ENCODE data around the gene LMF1. TPM values are rescaled to one million over a fixed set of nuclear protein-coding genes. Genes with fewer than 3 reads are reported as not detected.

Gene LMF1
- total and polyA plus RNA-seq, 2 of the 13 experiments (the other 11 are each of a cell fraction or from before 2014, with no cell fraction given), result 6.8 to 8.5 TPM

DNA sequence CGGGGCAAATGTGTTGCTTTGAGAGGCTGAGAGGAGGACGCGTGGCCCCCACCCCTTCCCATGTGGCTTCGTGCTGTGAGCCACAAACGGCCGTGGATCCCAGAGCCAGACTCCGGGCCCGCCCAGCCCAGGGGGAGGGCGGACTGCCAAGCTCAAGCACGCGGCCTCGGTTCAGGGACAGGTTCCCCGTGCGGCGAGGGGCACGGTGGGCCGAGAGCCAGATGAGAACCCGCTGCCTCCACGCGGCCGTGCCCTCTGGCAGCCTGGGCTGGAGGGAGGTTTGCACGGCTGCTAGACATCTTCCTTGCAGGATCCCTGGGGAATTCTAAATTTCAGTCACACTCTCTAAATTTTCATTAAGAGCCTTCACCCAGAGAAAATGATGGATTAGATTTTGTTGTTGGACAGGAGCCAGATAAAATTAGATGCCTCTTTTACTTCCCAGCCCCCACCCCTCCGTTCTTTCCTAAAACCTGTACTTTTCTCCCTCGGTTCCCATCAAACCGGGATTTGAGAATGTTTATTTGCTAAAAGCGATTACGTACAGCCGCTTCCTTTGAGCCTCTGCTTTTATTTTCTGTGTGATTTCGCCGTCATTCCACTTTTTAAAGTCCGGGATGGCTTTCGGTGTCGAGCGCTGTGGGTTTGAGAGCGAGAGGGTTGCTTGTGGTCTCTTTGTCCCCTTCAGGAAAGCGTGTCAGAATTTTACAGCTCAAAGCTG is 145.3 kb downstream of the LMF1 start:
- CTCF ChIA-PET (ENCODE audit: low intra/inter-chr PET ratio, low total read pairs), result no interaction called here
- no peak for FAIRE-seq
- WGBS (ENCODE audit: low lambda C conversion rate), result 18% methylated on average over 17 of the region's 36 CpGs
- no peak overlapping the region for H3K27ac ChIP-seq (ENCODE audit: extremely low read length, insufficient read depth, low read length)
- in situ Hi-C loops (cut with HindIII; ENCODE audit: extremely low pct_ligation_motif_present, low pct_unique_long_range_greater_than_20kb), result no loop called here
- H3K4me2 ChIP-seq (ENCODE audit: low read depth, low read length), result no peak overlapping the region
- H3K79me2 ChIP-seq (ENCODE audit: insufficient read depth, low read length), result no peaks in the 10 kb centered on the region
- no peak overlapping the region for H3K4me3 ChIP-seq (replicated peaks in 1 of 3; ENCODE audit: insufficient read depth in 1 of 3, low read depth in 2 of 3, low read length in 3 of 3)
- H3K9ac ChIP-seq (ENCODE audit: insufficient read depth, low read depth, low read length), result no peak overlapping the region
- no peaks in the 10 kb centered on the region for H4K20me1 ChIP-seq (ENCODE audit: insufficient read depth, low read length)
- BruUV-seq (replicated peaks), result no TSS peak
- intact Hi-C loops (cut with micrococcal nuclease; ENCODE audit: unreplicated experiment), result no loop called here
- H2AFZ ChIP-seq (ENCODE audit: low read length), result no peak overlapping the region
- DNase-seq (ENCODE audit: low spot score), result no peak
- no peak for ATAC-seq
- no peaks in the 10 kb centered on the region for H3K4me1 ChIP-seq (ENCODE audit: insufficient read depth, low read length)
- no peaks in the 10 kb centered on the region for H3K9me3 ChIP-seq (ENCODE audit: low read length)
- POLR2A ChIA-PET, result no interaction called here
- peak; percentile 86 for TF ChIP-seq EZH2 (conservative IDR thresholded peaks at IDR 0.05; ENCODE audit: low read depth, low read length)
- TF ChIP-seq, protein P1, sequence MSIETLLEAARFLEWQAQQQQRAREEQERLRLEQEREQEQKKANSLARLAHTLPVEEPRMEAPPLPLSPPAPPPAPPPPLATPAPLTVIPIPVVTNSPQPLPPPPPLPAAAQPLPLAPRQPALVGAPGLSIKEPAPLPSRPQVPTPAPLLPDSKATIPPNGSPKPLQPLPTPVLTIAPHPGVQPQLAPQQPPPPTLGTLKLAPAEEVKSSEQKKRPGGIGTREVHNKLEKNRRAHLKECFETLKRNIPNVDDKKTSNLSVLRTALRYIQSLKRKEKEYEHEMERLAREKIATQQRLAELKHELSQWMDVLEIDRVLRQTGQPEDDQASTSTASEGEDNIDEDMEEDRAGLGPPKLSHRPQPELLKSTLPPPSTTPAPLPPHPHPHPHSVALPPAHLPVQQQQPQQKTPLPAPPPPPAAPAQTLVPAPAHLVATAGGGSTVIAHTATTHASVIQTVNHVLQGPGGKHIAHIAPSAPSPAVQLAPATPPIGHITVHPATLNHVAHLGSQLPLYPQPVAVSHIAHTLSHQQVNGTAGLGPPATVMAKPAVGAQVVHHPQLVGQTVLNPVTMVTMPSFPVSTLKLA (IDR thresholded peaks at IDR 0.05), result peak; percentile 75
- TF ChIP-seq ZNF234 (CRISPR knock-in tag; conservative IDR thresholded peaks at IDR 0.05), result no peak
- TF ChIP-seq ZBTB3 (CRISPR knock-in tag; IDR thresholded peaks at IDR 0.05; ENCODE audit: borderline replicate concordance, low read depth), result no peak
- no peak for TF ChIP-seq ZNF724P (CRISPR knock-in tag; IDR thresholded peaks at IDR 0.05; ENCODE audit: borderline replicate concordance)
- H3K27me3 ChIP-seq (ENCODE audit: control insufficient read depth in 1 of 2, insufficient read depth in 2 of 2, low read length in 2 of 2), result peaks cover 23 to 83% of the 10 kb centered on the region in 2 experiments
- H3K36me3 ChIP-seq (replicated peaks in 1 of 2; ENCODE audit: control insufficient read depth in 1 of 2, insufficient read depth in 2 of 2, low read length in 2 of 2), result no peaks in the 10 kb centered on the region

DNA sequence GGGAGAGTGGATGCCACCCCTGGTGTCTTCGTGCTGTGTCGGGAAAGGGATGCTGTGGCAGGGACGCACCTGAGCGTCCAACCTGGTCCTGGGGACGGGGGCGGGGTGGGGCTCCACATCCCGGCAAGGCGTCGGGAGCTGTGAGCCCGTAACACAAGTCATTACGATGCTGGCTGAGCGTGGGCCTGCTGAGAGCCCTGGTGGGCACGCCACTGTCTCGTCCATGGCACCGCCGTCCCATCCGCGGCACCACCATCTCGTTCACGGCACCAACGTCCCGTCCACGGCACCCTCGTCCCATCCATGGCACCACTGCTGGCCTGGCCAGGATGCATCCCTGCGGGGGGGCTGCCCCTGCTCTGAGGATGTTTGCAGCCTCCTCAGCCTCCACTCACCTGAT is 146.2 kb downstream of the LMF1 start:
- no TSS peak for BruUV-seq (replicated peaks)
- Histone ChIP-seq H3K27me3 (ENCODE audit: control insufficient read depth in 1 of 2, insufficient read depth in 2 of 2, low read length in 2 of 2) (peaks cover 19 to 77% of the 10 kb centered on the region in 2 experiments), H3K27ac (ENCODE audit: extremely low read length, insufficient read depth, low read length) (no peak overlapping the region), H2AFZ (ENCODE audit: low read length) (no peak overlapping the region), H3K4me3 (replicated peaks in 1 of 3; ENCODE audit: insufficient read depth in 1 of 3, low read depth in 2 of 3, low read length in 3 of 3) (no peak overlapping the region), H3K36me3 (replicated peaks in 1 of 2; ENCODE audit: control insufficient read depth in 1 of 2, insufficient read depth in 2 of 2, low read length in 2 of 2) (no peaks in the 10 kb centered on the region), H3K4me2 (ENCODE audit: low read depth, low read length) (no peak overlapping the region), H4K20me1 (ENCODE audit: insufficient read depth, low read length) (no peaks in the 10 kb centered on the region), H3K79me2 (ENCODE audit: insufficient read depth, low read length) (no peaks in the 10 kb centered on the region), H3K9me3 (ENCODE audit: low read length) (no peaks in the 10 kb centered on the region), H3K4me1 (ENCODE audit: insufficient read depth, low read length) (no peaks in the 10 kb centered on the region), H3K9ac (ENCODE audit: insufficient read depth, low read depth, low read length) (no peak overlapping the region)
- ChIA-PET POLR2A (no interaction called here), CTCF (ENCODE audit: low intra/inter-chr PET ratio, low total read pairs) (no interaction called here)
- DNase-seq (ENCODE audit: low spot score) (no peak), ATAC-seq (no peak), FAIRE-seq (no peak)
- WGBS (ENCODE audit: low lambda C conversion rate), result 40% methylated on average over 6 of the region's 25 CpGs
- in situ Hi-C loops (cut with HindIII; ENCODE audit: extremely low pct_ligation_motif_present, low pct_unique_long_range_greater_than_20kb) (loop anchor here (25.0 kb wide), 1 partner anchor 388 kb away; no protein-coding TSS in a partner anchor), intact Hi-C loops (cut with micrococcal nuclease; ENCODE audit: unreplicated experiment) (no loop called here)
- TF ChIP-seq KAT7 (CRISPR knock-in tag; IDR thresholded peaks at IDR 0.05; ENCODE audit: borderline replicate concordance) (no peak), ZNF839 (CRISPR knock-in tag; IDR thresholded peaks at IDR 0.05; ENCODE audit: borderline replicate concordance) (no peak), ETV6 (CRISPR knock-in tag; conservative IDR thresholded peaks at IDR 0.05) (no peak), ZBTB7A (CRISPR knock-in tag; IDR thresholded peaks at IDR 0.05) (no peak), ZNF782 (CRISPR knock-in tag; IDR thresholded peaks at IDR 0.05; ENCODE audit: borderline replicate concordance) (no peak), ZKSCAN5 (CRISPR knock-in tag; IDR thresholded peaks at IDR 0.05) (no peak), DNMT1 (CRISPR knock-in tag; IDR thresholded peaks at IDR 0.05) (no peak), TCF7 (IDR thresholded peaks at IDR 0.05; ENCODE audit: low read depth) (no peak)
- TF ChIP-seq, protein P2, sequence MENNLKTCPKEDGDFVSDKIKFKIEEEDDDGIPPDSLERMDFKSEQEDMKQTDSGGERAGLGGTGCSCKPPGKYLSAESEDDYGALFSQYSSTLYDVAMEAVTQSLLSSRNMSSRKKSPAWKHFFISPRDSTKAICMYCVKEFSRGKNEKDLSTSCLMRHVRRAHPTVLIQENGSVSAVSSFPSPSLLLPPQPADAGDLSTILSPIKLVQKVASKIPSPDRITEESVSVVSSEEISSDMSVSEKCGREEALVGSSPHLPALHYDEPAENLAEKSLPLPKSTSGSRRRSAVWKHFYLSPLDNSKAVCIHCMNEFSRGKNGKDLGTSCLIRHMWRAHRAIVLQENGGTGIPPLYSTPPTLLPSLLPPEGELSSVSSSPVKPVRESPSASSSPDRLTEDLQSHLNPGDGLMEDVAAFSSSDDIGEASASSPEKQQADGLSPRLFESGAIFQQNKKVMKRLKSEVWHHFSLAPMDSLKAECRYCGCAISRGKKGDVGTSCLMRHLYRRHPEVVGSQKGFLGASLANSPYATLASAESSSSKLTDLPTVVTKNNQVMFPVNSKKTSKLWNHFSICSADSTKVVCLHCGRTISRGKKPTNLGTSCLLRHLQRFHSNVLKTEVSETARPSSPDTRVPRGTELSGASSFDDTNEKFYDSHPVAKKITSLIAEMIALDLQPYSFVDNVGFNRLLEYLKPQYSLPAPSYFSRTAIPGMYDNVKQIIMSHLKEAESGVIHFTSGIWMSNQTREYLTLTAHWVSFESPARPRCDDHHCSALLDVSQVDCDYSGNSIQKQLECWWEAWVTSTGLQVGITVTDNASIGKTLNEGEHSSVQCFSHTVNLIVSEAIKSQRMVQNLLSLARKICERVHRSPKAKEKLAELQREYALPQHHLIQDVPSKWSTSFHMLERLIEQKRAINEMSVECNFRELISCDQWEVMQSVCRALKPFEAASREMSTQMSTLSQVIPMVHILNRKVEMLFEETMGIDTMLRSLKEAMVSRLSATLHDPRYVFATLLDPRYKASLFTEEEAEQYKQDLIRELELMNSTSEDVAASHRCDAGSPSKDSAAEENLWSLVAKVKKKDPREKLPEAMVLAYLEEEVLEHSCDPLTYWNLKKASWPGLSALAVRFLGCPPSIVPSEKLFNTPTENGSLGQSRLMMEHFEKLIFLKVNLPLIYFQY (CRISPR knock-in tag; IDR thresholded peaks at IDR 0.05; ENCODE audit: borderline replicate concordance), result no peak

All from HepG2 (cell line).